ENCODE measurements around the gene SIL1.

Gene SIL1

GRCh38 chr5:138974227-138975063 lies 223.7 kb downstream of the SIL1 start:
- no peak for DNase-seq

GRCh38 chr5:138972836-138973235 lies 225.3 kb downstream of the SIL1 start:
- DNase-seq: no peak

DNA sequence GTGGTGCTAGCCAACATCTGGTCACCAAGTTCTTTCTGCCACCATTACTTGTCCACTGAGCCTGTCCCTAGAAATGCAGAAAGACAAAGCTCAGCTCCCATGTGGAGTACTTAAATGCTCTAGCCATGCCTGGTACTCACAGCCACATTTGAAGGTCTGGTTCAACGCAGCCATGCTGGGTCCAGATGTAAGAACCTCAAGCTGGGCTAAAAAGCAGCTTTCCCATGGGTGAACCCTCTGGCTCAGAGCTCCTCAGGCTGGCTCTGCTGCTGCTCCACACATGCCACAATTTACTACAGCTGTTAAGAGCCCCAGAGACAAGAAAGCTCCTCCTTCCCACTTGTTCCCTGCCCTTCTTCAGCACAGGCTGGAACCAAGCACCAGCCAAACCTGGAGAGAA lies 225.9 kb downstream of the SIL1 start:
- no peak for DNase-seq

DNA sequence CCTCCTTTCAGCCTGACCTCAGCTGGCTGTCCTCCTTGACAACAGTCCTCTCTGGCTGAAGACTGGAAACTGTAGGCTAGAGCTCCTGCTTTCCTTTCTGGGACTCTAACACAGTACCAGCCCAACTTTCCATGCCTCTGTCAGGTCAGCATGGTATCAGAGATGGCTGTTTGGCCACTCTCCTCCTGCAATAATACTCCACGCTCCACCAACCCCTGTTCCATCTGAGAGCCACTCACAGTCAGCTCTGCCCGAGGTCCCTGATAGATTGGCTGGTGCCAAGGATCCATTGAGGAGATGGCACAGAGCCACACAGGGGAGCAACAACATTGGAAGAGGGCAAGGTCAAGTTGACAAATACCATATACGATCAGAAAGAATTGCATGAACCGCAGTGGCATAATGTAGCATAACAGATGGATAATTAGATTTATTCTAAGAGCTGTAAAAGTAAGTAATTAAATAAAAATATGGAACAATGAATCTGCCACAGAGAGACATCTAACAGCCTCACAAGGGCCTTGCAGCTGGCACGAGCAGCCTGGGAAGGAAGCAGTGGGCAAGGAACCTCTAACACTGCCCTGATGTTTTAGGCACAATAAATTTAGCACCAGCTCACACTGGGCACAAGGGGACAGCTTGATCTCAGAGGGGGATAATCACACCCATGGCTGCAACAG lies 228.7 kb downstream of the SIL1 start:
- DNase-seq: no peak

- no peak for DNase-seq
These were observed 229.6 kb downstream of the SIL1 start for GRCh38 chr5:138968601-138969000.

DNA sequence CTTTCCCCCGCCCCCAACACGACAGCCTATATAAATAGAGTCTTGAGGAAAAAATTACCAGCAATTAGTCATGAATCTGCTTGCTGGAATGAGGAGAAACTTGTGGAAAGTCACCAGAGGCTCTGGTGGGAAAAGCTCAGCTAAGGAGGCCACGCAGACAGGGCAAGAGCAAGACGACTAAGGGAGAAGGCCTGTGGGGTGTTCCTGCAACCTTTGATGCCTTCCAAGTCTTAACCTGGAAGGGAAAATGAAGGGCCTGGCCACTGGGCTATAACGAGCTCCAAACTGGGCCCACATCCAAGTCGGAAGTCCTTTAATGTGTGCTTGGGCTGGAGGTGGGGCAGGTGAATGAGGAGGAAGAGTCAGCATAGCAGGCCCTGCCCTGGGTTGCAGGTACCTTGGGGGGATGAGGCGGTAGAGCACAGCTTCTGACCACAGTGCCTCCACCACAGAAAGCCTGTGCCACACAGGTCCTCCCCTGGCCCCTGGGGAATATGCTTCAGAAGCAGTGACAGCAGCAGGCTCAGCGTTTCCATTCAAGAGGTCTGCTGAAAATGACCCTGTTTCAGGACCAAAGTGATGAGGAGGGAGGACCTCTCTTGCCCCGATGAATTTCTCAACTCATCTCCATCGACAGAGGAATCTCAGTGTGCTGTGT lies 230.2 kb downstream of the SIL1 start:
- DNase-seq: no peak

- no peak for DNase-seq
These were observed 231.8 kb downstream of the SIL1 start for GRCh38 chr5:138966236-138966985.

DNA sequence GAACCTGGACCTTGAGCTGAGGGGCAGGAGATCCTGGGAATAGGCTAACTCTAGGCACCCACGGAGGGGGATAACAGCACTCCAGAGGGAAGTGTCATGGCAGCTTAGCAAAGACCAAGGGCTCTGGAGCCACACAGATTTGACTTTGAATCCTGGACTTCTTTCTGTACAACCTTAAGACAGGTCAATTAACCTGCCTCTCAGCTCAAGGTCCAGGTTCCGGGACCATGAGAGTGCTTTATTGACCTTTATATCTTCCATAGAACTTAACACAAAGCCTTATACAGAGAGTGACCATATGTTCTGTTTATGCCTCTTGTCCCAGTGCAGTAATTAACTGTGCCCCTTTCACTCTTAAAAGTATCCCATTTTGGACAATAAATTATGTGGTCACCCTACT lies 232.5 kb downstream of the SIL1 start:
- no peak for DNase-seq

DNA sequence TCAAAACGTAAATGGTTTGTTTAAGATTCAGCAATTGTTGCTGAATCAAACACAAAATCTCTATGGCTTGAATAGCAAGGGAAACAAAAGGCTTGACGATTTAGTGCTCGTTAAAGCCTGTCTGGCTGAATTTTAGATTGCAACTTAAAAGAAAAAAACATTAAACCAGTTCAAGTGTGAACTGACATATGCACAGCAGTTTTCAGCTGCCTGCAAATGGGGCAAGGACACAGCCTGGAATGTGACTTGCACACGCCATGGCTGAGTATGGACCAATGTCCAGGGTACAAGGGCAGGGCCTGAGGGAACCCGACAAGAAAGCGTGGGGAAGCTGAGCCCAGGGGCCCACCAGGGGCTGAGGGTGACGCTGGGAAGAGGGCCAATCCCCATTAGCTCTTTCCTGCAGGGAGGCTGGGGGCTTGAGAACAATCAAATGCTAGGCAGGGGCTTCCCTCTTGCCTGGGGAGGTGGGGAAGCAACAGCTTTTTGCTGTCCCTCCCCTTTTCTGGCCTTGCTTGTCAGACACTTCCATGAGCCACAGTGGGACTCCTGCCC lies 233.4 kb downstream of the SIL1 start:
- DNase-seq: no peak

DNA sequence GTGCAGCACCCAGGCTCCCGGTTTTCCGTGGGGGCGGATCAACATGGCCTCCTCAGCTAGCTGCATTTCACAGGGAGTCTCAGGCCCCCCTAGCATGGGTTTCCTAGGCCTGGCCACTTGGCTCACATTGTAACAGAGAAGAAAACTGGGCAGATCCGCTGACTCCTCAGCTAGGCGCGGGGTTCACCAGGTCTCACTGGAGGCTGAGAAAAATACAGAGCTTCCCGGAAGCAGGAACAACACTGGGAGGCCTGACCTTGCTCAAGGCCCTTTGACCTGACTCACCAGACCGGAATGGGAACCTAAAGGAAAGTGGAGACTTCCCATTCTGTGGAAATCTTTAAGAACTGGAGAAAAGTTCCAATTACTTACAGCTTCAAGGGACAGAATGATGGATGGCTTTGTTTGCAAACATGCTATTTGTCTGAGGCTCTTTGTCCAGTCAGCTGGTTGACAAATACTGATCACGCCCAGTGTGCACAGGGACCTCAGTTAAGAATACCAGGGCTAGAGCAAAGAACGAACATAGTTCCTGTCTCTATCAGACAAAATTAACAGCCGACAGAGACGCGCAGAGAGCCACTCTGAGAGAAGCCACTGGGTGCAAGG lies 234.3 kb downstream of the SIL1 start:
- no peak for DNase-seq

DNA sequence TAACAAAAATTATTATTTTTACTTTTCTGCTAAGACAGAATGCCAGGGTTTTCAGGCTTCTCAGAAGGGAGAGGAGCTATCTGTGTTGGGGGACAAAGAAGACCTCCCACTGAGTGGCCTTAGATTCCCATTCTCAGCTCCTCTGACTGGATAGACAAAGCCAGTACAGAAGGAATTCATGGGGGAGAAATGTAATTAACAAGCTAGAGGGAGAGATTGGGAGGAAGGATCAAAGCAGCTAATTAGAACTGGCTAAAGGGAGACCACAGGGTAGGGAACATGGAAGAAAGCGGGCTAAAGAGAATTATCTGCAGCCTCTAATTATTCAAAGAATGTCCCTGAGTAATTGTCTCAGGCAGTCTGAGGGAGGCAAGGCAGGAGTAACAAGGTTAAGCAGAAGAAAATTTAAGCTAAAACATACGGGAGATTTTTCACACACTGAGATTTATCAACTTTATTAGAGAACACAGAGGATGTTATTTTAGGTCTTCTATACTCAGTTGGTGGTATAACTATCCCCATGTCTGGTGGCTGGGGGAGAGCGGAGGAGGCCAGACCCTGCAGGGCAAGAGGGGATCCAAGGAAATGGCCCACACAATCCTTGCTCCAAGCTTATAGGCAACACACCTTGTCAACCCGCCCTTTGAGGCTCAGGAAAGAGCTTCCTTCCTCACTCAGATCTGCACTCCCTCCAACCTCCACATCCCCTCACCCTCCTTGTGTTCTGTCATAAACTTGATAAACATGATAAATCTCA lies 235.4 kb downstream of the SIL1 start:
- DNase-seq: no peak

DNA sequence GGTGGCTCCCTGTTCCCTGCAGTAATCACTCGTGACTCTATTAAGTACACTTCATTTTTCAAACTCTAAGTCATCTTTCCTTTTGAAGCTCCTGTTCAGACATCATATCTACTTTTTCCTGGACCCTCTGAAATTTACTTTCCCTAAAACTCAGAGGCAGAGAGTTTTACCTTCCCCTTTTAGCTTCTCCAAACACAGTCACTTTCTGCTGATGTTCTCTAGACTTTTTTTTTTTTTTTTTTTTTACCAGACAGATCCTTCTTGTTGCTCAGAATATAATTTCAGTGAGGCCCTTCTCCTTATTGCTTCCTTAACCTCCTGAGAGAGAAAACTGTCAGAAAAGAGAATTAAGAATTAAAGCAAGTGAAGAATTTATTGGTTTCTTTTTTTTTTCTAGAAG lies 236.4 kb downstream of the SIL1 start:
- DNase-seq: no peak

GRCh38 chr5:138961221-138961620 lies 236.9 kb downstream of the SIL1 start:
- DNase-seq: no peak

DNA sequence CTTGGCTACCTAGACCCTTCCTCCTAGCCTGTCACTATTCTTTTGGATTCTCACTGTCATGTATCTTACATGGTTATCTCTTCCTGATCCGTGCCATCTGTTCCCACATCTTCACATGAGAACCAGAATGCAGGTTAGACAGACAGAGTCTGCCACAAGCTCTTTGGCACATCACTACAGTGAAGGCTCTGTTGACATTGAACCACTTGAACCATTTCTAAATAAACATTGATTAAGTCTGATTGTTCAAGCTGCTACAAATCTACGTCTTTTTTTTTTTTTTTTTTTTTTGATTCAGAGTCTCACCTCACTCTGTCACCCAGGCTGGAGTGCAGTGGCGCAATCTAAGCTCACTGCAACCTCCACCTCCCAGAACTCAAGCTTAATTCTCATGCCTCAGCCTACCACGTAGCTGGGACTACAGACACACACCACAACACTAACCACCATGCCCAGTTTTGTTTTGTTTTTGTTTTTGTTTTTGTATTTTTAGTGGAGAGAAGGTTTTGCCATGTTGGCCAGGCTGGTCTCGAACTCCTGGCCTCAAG lies 237.9 kb downstream of the SIL1 start:
- no peak for DNase-seq

DNA sequence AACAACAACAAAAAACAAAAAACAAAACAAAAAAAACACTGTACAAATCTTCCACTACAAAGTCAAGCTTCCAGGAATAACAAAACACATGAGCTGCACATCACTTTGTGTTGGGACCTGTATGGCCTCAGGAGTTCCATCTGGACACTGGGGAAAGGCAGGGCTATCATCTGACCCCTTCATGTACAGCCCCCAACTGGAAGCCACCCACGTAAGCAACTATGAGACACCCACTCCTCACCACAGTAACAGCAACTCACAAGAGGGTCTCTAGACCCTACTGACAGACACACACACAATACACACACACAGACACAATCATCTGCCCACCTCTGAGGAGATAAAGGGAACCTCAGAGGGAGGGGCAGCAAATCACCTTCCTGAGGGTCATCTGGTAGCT lies 241.4 kb downstream of the SIL1 start:
- no peak for DNase-seq

- no peak for DNase-seq
These were observed 242.4 kb downstream of the SIL1 start for GRCh38 chr5:138955671-138956295.

- no peak for DNase-seq
These were observed 243.0 kb downstream of the SIL1 start for GRCh38 chr5:138955013-138955660.

DNA sequence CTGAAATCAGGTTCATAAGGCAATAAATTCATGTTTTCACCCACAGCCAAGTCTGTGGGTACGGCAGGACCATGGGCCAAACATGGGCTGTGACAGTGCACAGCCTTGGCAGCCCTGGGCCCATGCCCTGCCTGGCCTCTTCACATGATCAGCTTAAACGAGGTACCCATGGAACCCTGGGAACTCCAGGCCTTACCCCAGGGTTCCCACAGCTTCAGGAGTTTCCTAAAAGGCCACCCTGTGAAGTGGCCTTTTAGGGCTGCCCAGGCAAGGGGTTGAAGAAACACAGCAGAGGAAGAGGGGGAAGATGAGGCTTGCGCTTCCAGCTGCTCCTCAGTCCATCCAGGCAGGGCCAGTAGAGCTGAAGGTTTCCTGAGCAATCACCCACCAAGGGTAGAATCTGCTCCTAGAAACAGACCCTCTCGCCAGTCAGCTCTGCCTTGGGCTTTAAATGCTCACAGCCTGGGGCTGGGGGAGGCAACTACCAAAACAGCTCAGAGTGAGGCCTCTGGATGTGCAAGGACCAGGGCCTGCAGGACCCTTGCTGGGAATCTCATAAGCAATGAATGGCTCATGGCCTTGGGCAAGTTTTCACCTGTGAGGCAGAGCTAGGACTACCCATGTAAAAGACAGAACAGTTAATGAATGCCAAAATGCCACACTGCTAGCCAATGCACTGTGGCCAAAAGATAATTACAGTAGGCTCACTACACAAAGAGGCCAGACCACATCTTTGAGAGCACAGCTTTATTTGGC lies 243.7 kb downstream of the SIL1 start:
- DNase-seq: no peak

Data from CD4-positive, alpha-beta T cell treated with Interleukin-12 subunit alpha and Interleukin-12 subunit beta, for 1 hour (primary cell).